ENCODE measurements around the gene SAMD4B.

GRCh38 chr19:39428283-39429112 lies 86.3 kb downstream of the SAMD4B start:
- no peak for TF ChIP-seq CTCF (IDR thresholded peaks at IDR 0.05)
- no peak for TF ChIP-seq POLR2A (IDR thresholded peaks at IDR 0.05)
- TF ChIP-seq POLR2AphosphoS5 (IDR thresholded peaks at IDR 0.05) = peak in 2 of 3 donors; percentile 63 to 67
